IgD-negative memory B cell (primary cell): Measurements from ENCODE around the gene CYSRT1. TPM values are rescaled to one million over a fixed set of nuclear protein-coding genes. Genes with fewer than 3 reads are reported as not detected.

ENCODE experiments used
- H3K27ac Mint-ChIP-seq, 3 donors: one replicate each; pipeline ENCODE4 v1.8.0; 2020 to 2022; ENCODE audit warnings: mild to moderate bottlenecking in 3 of 3, mixed read lengths in 3 of 3, moderate library complexity in 1 of 3
- H3K27me3 Mint-ChIP-seq: one replicate; pipeline ENCODE4 v1.8.0; 2021; ENCODE audit warnings: mixed read lengths
- H3K36me3 Mint-ChIP-seq: one replicate; pipeline ENCODE4 v1.8.0; 2020; ENCODE audit warnings: mild to moderate bottlenecking, mixed read lengths
- H3K4me1 Mint-ChIP-seq, 3 donors: one replicate each; pipeline ENCODE4 v1.8.0; 2020 to 2022; ENCODE audit warnings: mixed read lengths in 3 of 3, mild to moderate bottlenecking in 1 of 3
- H3K4me3 Mint-ChIP-seq, 4 donors: one replicate each; pipeline ENCODE4 v1.8.0; 2020 to 2022; ENCODE audit warnings: mild to moderate bottlenecking in 4 of 4, mixed read lengths in 4 of 4, moderate library complexity in 3 of 4
- H3K9me3 Mint-ChIP-seq, 3 donors: one replicate each; pipeline ENCODE4 v1.8.0; 2020 to 2021; ENCODE audit warnings: mixed read lengths in 3 of 3, mild to moderate bottlenecking in 1 of 3
- polyA plus RNA-seq: library from polyadenylated mRNA; unstranded; fragments of 300-500 nt; fragmentation: Illumina TruSeq; gene quantifications from one replicate; pipeline ENCODE4 v1.2.3, GENCODE V29; 2021

CYSRT1 gene
- polyA plus RNA-seq, 1 donor from 2014 or later = not detected

DNA sequence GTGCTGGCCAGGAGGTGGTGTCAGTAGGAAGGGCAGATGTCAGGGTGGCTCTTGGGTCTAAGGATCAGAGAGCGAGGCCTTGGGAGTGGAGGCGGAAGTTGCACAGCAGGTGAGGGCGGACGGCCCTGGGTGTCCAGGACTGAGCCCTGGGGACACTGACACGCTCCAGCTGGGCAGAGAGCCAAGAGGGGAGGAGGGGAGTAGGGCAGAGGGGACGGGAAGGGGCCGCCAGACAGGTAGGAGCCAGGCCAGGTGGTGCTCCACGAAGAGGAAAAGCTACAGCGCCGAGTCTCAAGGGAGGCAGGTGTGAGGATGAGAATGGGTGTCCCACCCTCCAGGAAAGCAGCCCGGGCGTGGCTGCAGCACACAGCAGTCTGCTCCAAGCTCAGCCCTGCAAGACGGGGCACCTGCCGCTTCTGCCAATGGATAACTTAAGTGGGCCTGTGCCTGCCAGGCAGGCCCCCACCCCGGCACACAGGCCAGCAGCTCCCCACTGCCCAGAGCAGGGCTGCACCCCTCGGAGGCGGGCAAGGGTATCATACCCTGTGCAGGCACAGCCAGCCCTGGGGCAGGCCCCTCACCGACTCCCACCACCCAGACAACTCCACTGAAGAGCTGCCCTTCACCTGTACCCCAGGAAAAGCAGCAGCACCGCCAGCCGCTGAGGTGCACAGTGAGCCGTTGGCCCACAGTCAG, 29.3 kb upstream of the CYSRT1 start:
- H3K36me3 Mint-ChIP-seq = no peaks in the 10 kb centered on the region
- H3K27ac Mint-ChIP-seq = peak overlapping the region in 1 of 3 donors; percentile 80
- H3K4me3 Mint-ChIP-seq = peak overlapping the region in 2 of 4 donors; percentile 39 to 63
- no peaks in the 10 kb centered on the region for H3K27me3 Mint-ChIP-seq
- H3K4me1 Mint-ChIP-seq = peaks cover 0 to 1% (median under 1%) of the 10 kb centered on the region in 3 donors
- H3K9me3 Mint-ChIP-seq = no peaks in the 10 kb centered on the region

DNA sequence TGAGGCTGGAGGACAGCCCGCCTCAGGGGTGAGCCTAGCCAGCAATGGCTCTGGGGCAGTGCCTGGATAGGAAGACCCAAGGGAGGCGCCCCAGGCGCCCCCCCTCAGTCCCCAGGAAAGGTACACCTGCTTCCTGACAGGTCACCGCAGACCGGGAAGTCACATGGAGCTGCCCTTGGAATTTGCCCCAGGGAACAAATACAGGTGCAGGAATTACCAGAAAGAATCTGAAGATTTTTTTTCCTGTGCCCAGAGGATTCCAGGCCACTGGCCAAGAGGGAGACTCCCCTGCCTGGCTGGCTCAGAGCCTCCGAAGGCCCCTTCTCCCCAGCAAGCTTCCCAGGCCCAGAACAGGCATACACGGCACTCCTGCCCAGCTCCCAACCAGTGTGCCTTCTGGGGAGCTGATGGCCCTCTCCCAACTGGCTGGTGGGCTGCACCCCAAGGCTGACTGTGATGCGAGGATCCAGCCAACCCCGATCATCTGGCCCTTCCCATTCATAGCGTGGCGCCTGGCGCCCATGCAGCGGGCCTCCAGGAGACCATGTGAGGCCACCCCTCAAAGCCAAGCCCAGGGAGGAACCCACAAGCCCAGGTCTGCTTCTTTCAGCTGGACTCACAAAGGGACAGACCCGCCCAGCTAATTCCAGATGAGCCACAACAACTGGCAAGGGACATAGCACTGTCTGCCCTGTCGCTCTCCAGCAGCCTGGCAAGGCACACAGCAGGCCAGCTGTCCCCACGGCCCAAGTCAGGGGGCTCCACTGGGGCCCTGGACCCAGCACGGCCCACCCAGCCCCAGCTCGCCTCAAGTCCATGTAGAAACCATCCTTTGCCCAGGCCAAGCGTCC, 26.7 kb upstream of the CYSRT1 start:
- Mint-ChIP-seq H3K27me3 (no peaks in the 10 kb centered on the region), H3K27ac (peak overlapping the region in 1 of 3 donors; percentile 39), H3K4me3 (peak overlapping the region in 2 of 4 donors; percentile 4 to 57), H3K4me1 (peaks cover 8 to 9% (median 9%) of the 10 kb centered on the region in 3 donors), H3K36me3 (no peaks in the 10 kb centered on the region), H3K9me3 (no peaks in the 10 kb centered on the region)

DNA sequence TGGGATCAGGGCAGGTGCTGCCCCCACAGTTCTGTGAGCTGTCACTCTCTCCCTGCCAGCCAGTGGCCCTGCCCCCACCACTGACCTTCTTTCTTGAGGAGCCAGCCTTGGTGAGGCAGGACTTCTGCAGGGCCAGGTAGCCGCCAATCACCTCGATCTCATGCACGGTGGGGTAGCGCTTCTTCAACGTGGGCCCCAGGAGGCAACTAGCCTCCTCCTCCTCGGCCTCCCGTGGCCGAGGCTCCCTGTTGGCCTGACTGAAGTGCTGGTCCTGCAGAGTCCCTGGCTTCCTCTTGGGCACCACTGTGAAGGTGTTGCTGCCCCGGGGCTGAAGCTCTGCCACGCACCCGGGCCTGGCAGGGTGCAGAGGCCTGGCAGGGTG, 26.1 kb upstream of the CYSRT1 start:
- Mint-ChIP-seq H3K36me3 (no peaks in the 10 kb centered on the region), H3K4me1 (peaks cover 8 to 9% (median 9%) of the 10 kb centered on the region in 3 donors), H3K27me3 (no peaks in the 10 kb centered on the region), H3K4me3 (peak overlapping the region in 1 of 4 donors; percentile 57), H3K9me3 (no peaks in the 10 kb centered on the region), H3K27ac (no peak overlapping the region)

DNA sequence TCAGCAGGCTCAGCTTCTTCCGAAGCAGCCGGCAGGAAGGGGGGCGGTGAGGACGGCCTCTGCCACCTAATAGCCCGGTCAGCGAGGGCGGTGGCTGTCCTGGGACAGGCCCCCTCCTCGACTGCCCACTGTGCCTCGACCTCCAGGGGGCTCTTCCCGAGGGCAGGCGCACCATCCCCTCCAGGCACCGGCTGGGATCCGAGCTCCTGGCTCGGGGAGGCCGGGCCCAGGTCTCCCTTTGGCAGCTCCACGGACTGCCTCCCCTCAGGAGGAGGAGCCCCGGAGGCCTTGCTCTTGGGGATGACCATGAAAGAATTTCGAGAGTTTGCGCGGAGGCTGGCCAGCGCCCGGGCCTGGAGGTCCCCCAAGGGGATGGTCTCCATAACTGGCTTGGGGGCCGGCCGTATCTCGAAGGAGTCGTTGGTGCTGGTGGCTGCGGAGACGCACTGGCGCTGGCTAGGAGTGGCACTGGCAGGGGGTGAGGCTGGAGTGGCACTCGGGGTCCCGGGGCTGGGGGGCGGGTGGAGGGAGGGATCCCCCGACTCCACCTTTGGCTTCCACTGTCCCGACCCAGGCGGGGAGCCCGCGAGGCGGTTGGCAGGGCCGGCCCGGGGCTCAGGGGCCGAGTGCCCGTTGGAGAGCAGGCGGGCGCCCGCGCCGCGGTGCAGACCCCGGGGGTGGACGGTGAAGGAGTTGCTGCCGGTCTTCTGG, 25.4 kb upstream of the CYSRT1 start:
- Mint-ChIP-seq H3K9me3 (no peaks in the 10 kb centered on the region), H3K27ac (peak overlapping the region in 1 of 3 donors; percentile 17), H3K4me1 (peaks cover 11 to 15% (median 12%) of the 10 kb centered on the region in 3 donors), H3K27me3 (no peaks in the 10 kb centered on the region), H3K4me3 (peak overlapping the region; percentile 61 to 92 (median 76)), H3K36me3 (no peaks in the 10 kb centered on the region)

DNA sequence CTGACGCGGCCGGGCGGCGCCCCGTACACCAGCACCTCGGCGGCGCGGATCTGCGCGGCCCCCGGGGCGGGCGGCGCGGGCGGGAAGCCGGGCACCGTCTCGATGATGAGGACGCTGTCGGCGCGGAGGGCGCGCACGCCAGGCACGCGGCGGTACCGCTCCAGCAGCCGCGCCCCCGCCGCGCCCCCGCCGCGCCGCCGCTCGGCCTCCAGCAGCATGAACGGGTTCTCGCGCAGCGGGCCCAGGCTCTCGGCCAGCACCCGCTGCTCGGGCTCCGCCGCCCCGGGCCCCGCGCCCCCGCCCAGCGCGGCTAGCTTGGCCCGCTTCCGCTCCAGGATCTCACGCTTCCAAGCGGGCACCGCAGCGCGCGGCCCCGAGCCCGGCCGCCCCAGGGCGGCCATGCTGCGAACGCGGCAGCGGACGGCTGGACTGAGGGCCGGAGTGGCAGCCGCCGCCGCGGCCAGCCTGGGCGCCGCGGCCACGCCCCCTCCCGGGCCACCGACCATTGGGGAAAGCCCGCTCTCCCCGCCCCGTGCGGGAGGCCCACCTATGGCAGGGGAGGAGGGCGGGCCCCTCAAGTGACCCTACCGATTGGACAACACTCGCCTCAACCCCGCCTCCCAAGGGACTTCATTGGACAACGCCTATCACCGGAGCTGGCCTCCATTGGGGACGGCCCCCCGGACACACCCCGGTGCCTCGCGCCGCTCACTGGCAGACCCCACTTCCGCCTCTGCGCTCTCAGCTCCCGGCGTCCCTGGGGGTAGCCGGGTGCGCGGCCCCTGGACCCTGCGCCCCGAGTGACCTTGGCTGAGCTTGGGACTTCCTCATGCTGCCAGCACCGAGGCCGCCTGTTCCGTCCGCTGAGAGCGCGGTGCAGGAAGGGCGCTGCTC, 24.4 kb upstream of the CYSRT1 start, which contains the start of gene TPRN:
Gene TPRN (minus strand): TSS at position 431 of the 894 bp plus-strand sequence. CDS start 30 bp downstream, at position 401.
- Mint-ChIP-seq H3K27me3 (no peaks in the 10 kb centered on the region), H3K4me3 (peak within 1 kb of the TSS; percentile 86 to 99 (median 92)), H3K27ac (peak within 1 kb of the TSS; percentile 84 to 99 (median 94)), H3K9me3 (no peaks in the 10 kb centered on the region), H3K4me1 (peaks cover 12 to 16% (median 15%) of the 10 kb centered on the region in 3 donors), H3K36me3 (no peaks in the 10 kb centered on the region)

DNA sequence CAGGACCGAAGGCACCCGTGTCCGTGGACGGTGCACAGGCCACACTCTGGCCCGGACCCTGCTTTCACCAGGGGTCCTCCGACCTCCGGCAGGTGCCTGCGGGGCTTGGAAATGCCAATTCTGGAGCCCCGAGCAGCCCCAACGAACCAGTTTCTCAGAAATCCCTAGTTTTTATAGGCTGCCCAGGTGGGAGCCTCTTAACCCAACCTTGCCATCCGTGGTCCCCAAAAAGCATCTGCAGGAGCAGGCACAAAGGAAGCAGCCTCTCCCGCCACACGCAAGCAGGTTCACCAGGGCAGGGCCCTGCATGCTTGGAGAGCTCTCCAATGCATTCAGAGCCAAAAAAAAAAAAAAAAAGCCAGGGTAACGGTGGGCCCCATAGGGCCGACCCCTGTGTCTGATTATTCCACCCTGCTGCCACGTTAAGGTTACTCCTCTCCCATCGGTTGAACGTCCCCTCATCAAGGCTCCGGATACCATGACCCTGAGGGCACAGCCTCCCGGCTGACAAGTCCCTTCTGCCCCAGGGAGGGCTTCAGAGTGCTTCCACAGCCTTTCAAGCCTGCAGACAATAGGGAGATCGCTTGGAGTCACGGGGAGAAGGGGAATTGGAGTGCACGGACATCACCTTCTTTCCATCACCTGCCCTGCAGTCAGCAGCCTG, 23.6 kb upstream of the CYSRT1 start:
- H3K27me3 Mint-ChIP-seq = no peaks in the 10 kb centered on the region
- no peaks in the 10 kb centered on the region for H3K9me3 Mint-ChIP-seq
- H3K4me1 Mint-ChIP-seq = peaks cover 15 to 19% (median 15%) of the 10 kb centered on the region in 3 donors
- H3K4me3 Mint-ChIP-seq = peak overlapping the region; percentile 86 to 99 (median 92)
- H3K27ac Mint-ChIP-seq = peak overlapping the region; percentile 84 to 99 (median 94)
- no peaks in the 10 kb centered on the region for H3K36me3 Mint-ChIP-seq

DNA sequence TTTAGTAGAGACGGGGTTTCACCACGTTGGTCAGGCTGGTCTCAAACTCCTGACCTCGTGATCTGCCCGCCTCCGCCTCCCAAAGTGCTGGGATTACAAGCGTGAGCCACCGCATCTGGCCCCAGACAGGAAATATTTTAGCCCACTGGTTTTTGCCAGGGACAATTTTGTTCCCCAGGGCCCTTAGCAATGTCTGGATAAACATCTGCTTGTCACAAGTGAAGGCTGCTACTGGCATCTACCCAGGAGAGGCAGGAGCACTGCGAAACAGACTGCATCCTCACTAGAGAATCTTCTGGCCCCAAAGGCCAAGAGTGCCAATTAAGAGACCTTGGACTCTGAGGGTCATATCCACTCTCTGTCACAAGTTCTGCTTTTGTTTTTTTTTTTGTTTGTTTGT, 22.0 kb upstream of the CYSRT1 start:
- Mint-ChIP-seq H3K27me3 (no peaks in the 10 kb centered on the region), H3K9me3 (no peaks in the 10 kb centered on the region), H3K4me1 (peaks cover 23 to 24% (median 24%) of the 10 kb centered on the region in 3 donors), H3K36me3 (no peaks in the 10 kb centered on the region), H3K27ac (peak overlapping the region in 1 of 3 donors; percentile 84), H3K4me3 (peak overlapping the region in 3 of 4 donors; percentile 47 to 99 (median 60))

DNA sequence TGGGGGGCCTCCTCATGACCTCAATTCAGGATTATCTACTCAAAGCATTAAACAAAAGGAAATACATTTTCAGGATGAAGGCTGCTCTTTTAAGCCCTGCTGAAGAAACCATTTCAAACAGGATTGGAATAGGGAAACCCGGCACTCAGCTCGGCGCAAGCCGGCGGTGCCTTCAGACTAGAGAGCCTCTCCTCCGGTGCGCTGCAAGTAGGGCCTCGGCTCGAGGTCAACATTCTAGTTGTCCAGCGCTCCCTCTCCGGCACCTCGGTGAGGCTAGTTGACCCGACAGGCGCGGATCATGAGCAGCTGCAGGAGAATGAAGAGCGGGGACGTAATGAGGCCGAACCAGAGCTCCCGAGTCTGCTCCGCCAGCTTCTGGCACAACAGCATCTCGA, 20.2 kb upstream of the CYSRT1 start:
- H3K4me1 Mint-ChIP-seq = peaks cover 23 to 24% (median 24%) of the 10 kb centered on the region in 3 donors

DNA sequence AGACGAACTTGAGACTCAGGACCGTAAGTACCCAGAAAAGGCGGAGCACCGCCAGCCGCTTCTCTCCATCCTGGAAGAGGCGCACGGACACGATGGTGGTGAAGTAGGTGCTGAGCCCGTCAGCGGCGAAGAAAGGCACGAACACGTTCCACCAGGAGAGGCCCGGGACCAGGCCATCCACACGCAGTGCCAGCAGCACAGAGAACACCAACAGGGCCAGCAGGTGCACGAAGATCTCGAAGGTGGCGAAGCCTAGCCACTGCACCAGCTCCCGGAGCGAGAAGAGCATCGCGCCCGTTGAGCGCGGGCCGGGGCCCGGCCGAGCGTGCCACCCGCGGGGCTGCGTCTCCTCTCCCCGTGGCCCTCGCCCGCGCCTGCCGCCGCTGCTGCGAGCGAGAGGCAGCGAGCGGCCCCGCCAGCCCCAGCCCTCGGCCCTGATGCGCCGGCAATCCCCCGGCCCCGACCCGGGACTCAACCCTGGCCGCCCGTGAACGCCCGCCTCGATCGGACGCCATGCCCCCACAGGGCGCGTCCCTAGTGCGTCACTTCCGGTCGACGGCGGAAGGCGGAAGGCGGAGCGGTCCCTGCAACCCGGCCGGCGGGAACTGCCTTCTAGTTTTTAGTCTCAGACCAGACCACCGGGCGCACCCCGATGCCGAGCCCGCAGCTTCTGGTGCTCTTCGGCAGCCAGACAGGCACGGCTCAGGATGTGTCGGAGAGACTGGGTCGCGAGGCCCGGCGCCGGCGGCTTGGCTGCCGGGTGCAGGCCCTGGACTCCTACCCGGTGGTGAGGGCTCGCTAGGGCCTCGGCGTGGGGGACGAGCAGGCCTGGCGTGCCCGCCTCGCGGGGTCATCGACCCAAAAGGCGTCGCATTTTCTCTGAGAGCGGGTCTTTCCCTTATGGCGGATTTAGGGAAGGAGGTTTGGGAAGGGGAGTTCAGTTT, 19.6 kb upstream of the CYSRT1 start, which contains the start of the genes NDOR1 and TMEM203:
Gene NDOR1 (plus strand): TSS at position 575 of the 944 bp plus-strand sequence. CDS start 78 bp downstream, at position 653.
Gene TMEM203 (minus strand): TSS at position 523 of the 944 bp plus-strand sequence. CDS start 234 bp downstream, at position 289.
- Mint-ChIP-seq H3K36me3 (no peaks in the 10 kb centered on the region), H3K9me3 (no peaks in the 10 kb centered on the region), H3K4me3 (peak within 1 kb of the TSS; percentile 90 to 96 (median 94)), H3K27ac (peak within 1 kb of the TSS; percentile 93 to 96 (median 94)), H3K27me3 (no peaks in the 10 kb centered on the region), H3K4me1 (peaks cover 23 to 24% (median 24%) of the 10 kb centered on the region in 3 donors)

More for the DNA sequence above, 20.2 kb upstream of the CYSRT1 start:
- H3K27me3 Mint-ChIP-seq = no peaks in the 10 kb centered on the region
- peak overlapping the region; percentile 93 to 96 (median 94) for H3K27ac Mint-ChIP-seq
- no peaks in the 10 kb centered on the region for H3K9me3 Mint-ChIP-seq
- peak overlapping the region; percentile 90 to 96 (median 94) for H3K4me3 Mint-ChIP-seq
- no peaks in the 10 kb centered on the region for H3K36me3 Mint-ChIP-seq

DNA sequence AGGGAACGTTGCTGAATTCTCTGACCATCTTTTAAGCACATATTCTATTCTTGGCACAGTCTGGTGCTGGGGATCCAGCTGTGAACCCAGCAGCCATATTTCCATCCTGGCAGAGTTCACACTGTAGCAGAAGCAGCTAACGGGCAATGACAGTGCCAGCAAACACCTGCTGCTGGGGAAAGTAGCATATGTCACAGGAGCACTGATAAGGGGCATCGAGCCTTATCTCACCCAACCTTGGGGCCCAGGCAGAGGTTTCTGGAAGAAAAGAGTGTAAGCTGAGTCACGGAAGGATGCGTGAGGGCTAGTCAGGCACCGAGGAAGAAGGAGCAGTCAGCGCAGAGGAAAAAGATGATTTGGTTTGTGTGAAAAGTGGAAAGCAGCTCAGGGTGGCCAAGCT, 18.4 kb upstream of the CYSRT1 start:
- Mint-ChIP-seq H3K4me1 (peaks cover 15 to 24% (median 24%) of the 10 kb centered on the region in 3 donors), H3K9me3 (no peaks in the 10 kb centered on the region), H3K36me3 (peaks cover 1% of the 10 kb centered on the region)

DNA sequence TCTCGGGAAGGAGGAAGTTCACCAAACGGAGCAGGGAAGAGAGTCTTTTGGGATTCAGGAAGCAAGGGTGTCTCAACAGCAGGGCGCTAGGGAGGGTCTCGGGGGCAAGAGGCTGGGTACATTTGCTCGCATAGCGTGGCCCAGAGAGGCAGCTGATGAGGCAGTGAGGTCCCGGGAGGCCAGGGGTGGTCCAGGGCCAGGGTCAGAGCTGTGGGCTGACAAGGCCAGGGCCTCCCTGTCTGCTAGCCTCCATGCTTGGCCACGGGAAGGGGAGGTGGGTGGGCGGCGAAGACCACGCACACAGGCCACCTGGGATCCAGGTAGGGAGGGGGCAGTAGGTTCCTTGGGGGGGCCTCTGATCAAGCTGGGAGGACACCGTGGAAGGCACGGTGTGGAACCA, 13.4 kb upstream of the CYSRT1 start:
- Mint-ChIP-seq H3K27ac (peak overlapping the region in 1 of 3 donors; percentile 62), H3K4me1 (peaks cover 1 to 9% (median 8%) of the 10 kb centered on the region in 3 donors), H3K9me3 (no peaks in the 10 kb centered on the region), H3K36me3 (peaks cover 1% of the 10 kb centered on the region), H3K27me3 (no peaks in the 10 kb centered on the region), H3K4me3 (no peak overlapping the region)

More for the DNA sequence above, 18.4 kb upstream of the CYSRT1 start:
- no peaks in the 10 kb centered on the region for H3K27me3 Mint-ChIP-seq
- peak overlapping the region; percentile 90 to 95 (median 93) for H3K4me3 Mint-ChIP-seq
- H3K27ac Mint-ChIP-seq = peak overlapping the region in 2 of 3 donors; percentile 93 to 96

DNA sequence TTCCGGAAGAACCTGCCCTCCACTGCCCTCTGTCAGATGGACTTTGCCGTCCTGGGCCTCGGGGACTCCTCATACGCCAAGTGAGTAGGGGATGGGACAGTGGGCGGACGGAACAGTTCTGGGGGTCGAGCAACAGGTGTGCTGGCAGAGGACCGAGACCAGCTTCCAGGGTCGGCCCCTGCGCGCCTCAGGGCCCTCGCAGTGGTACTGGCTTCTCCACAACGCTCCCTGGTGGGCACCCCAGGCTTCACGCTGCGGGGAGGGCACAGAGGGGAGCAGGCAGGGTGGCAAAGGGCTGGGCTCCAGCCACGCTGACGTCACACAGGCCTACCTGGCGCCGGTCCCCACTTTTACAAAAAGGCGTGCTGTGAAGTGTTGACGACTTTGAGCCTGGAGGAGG, 12.5 kb upstream of the CYSRT1 start:
- Mint-ChIP-seq H3K9me3 (no peaks in the 10 kb centered on the region), H3K27ac (no peak overlapping the region), H3K27me3 (no peaks in the 10 kb centered on the region), H3K36me3 (peaks cover 1% of the 10 kb centered on the region), H3K4me1 (peaks cover 0 to 1% (median under 1%) of the 10 kb centered on the region in 3 donors), H3K4me3 (no peak overlapping the region)
